ENCODE measurements around the gene OR52N4. TPM values are rescaled to one million over a fixed set of nuclear protein-coding genes. Genes with fewer than 3 reads are reported as not detected.

The OR52N4 gene
- not detected in 2 replicates for total RNA-seq (2021; fragmentation: NEBNext Ultra II Directional; extraction: Animal tissue kit (Norgen Biotek cat#: 25700))
- polyA plus RNA-seq (2011; rRNA removed) = 3.5 and 3.7 TPM in 2 replicates
- 1.8 TPM for polyA plus RNA-seq (2011; cell fraction: cytosol; rRNA removed)
- 2.8 TPM for polyA plus RNA-seq (2011; cell fraction: nucleus; rRNA removed)
- polyA plus RNA-seq (2012, experiment 1 of 2) = 0.29 to 0.86 TPM (median 0.40 TPM) in 4 replicates
- polyA plus RNA-seq (2012, experiment 2 of 2) = 0.14 TPM
- polyA plus RNA-seq (2013, experiment 1 of 2) = 0.63 TPM
- polyA plus RNA-seq (2013, experiment 2 of 2) = 0.46 TPM
- polyA minus RNA-seq (2011; rRNA and poly(A)+ RNA removed) = 4.2 and 5.1 TPM in 2 replicates
- not detected for polyA minus RNA-seq (2011; cell fraction: cytosol; rRNA and poly(A)+ RNA removed)
- 4.6 TPM for polyA minus RNA-seq (2011; cell fraction: nucleus; rRNA and poly(A)+ RNA removed)
- long read RNA-seq, experiment 1 = 0 reads
- long read RNA-seq, experiment 2 = 0 reads

DNA sequence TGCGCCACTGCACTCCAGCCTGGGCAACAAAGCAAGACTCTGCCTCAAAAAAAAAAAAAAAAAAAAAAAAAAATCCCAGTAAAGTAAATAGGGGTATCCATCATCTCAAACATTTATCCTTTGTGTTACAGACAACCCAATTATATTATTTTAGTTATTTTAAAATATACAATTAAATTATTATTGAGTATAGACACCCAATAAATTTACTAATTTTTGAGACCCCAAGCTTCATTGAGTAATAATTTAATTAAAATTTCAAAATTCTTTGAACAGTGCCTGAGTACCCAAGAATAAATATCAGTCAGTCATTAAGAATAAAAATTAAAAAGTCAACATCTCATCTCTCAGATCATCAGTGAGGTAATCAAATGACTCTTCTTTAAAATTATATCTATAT lies at the start of gene OR52N4:
Gene OR52N4 (plus strand): TSS at position 301 of the 400 bp plus-strand sequence. CDS start 498 bp downstream, outside the sequence.
- CTCF ChIA-PET (ENCODE audit: partially characterized antibody) = no interaction called here
- no peak within 1 kb of the TSS for H3K4me2 ChIP-seq (ENCODE audit: insufficient read depth in 1 of 2, low read depth in 2 of 2, low read length in 2 of 2)
- H4K8ac ChIP-seq (ENCODE audit: extremely low read depth, insufficient read depth, low read length) = no peak within 1 kb of the TSS
- no peak within 1 kb of the TSS for H2AK5ac ChIP-seq (ENCODE audit: low read depth, low read length)
- no peak within 1 kb of the TSS for H3K27ac ChIP-seq (ENCODE audit: low read depth, low read length)
- no peak within 1 kb of the TSS for H2BK12ac ChIP-seq (ENCODE audit: low read depth, low read length)
- H3K27me3 ChIP-seq (replicated peaks in 1 of 4; ENCODE audit: control insufficient read depth in 3 of 4, extremely low read depth in 1 of 4, insufficient read depth in 3 of 4, low read length in 3 of 4) = no peaks in the 10 kb centered on the region
- FAIRE-seq (no peak), DNase-seq (ENCODE audit: low read depth in 1 of 2, low spot score in 2 of 2) (no peak)
- no peaks in the 10 kb centered on the region for H3K23me2 ChIP-seq (ENCODE audit: low read depth, low read length)
- H2BK15ac ChIP-seq (ENCODE audit: low read length) = no peak within 1 kb of the TSS
- H3K36me3 ChIP-seq (ENCODE audit: control insufficient read depth in 2 of 4, insufficient read depth in 4 of 4, low read length in 3 of 4) = no peaks in the 10 kb centered on the region
- H3K4ac ChIP-seq (replicated peaks; ENCODE audit: insufficient read length, low read depth, low read length) = no peak within 1 kb of the TSS
- no peak for TF ChIP-seq ZNF274 (IDR thresholded peaks at IDR 0.05; ENCODE audit: borderline replicate concordance, extremely low read depth, low read length)
- TF ChIP-seq BCL11A (IDR thresholded peaks at IDR 0.05; ENCODE audit: low read depth in 2 of 2, low read length in 2 of 2) = no peak
- no peak for TF ChIP-seq KDM5A (IDR thresholded peaks at IDR 0.05; ENCODE audit: low read length)
- TF ChIP-seq SP1 (IDR thresholded peaks at IDR 0.05; ENCODE audit: low read depth, low read length) = no peak
- no peak for TF ChIP-seq CTBP2 (IDR thresholded peaks at IDR 0.05; ENCODE audit: borderline replicate concordance, insufficient read depth, insufficient read length, low read length)
- TF ChIP-seq BRCA1 (IDR thresholded peaks at IDR 0.05; ENCODE audit: low read depth, low read length) = no peak
- no peak within 1 kb of the TSS for H3K14ac ChIP-seq (ENCODE audit: insufficient read length)
- H2BK120ac ChIP-seq (replicated peaks; ENCODE audit: low read depth, low read length) = no peak within 1 kb of the TSS
- no peak within 1 kb of the TSS for H2BK20ac ChIP-seq (ENCODE audit: low read length)
- no peaks in the 10 kb centered on the region for H3K9me3 ChIP-seq (ENCODE audit: insufficient read depth in 2 of 2, low read depth in 1 of 2, low read length in 1 of 2)
- no peak within 1 kb of the TSS for H3K4me3 ChIP-seq (ENCODE audit: extremely low read depth in 1 of 4, insufficient read depth in 2 of 4, low read depth in 3 of 4, low read length in 4 of 4)
- H4K5ac ChIP-seq (ENCODE audit: insufficient read length, low read depth, low read length) = no peak within 1 kb of the TSS
- no peaks in the 10 kb centered on the region for H3K79me1 ChIP-seq (ENCODE audit: low read depth, low read length)
- H2BK5ac ChIP-seq (ENCODE audit: low read depth, low read length) = no peak within 1 kb of the TSS
- no peaks in the 10 kb centered on the region for H3K79me2 ChIP-seq (ENCODE audit: control insufficient read depth in 1 of 2, insufficient read depth in 2 of 2, low read length in 2 of 2)
- H2AFZ ChIP-seq (ENCODE audit: low read length) = no peak within 1 kb of the TSS
- no peak within 1 kb of the TSS for H4K91ac ChIP-seq (replicated peaks; ENCODE audit: insufficient read length, low read length)
- H4K20me1 ChIP-seq (replicated peaks in 1 of 2; ENCODE audit: control insufficient read depth in 1 of 2, insufficient read depth in 2 of 2, low read length in 2 of 2) = no peaks in the 10 kb centered on the region
- H3K4me1 ChIP-seq (replicated peaks in 1 of 4; ENCODE audit: control insufficient read depth in 3 of 4, insufficient read depth in 4 of 4, low read length in 3 of 4) = no peaks in the 10 kb centered on the region
- no peak within 1 kb of the TSS for H3K56ac ChIP-seq (replicated peaks; ENCODE audit: insufficient read length, low read depth, low read length)
- no CpG with 5 or more reads among the region's 1 CpG for WGBS, 2 experiments (ENCODE audit: extremely low coverage in 1 of 2, insufficient coverage in 1 of 2, insufficient read length in 1 of 2, insufficient replicate concordance in 2 of 2, low coverage in 1 of 2, low lambda C conversion rate in 2 of 2, missing lambda C conversion rate in 1 of 2)
- H3K9ac ChIP-seq (replicated peaks in 1 of 4; ENCODE audit: extremely low read depth in 1 of 4, low read depth in 3 of 4, low read length in 3 of 4) = no peak within 1 kb of the TSS
- H3K18ac ChIP-seq (ENCODE audit: extremely low read depth, low read length) = no peak within 1 kb of the TSS
- H3K23ac ChIP-seq (ENCODE audit: insufficient read length) = no peak within 1 kb of the TSS
- POLR2A ChIA-PET (ENCODE audit: partially characterized antibody) = no interaction called here

All from H1 (cell line).